Measurements from ENCODE around the gene TRAF3IP1.

- TF ChIP-seq ZFP30 (CRISPR knock-in tag; IDR thresholded peaks at IDR 0.05): no peak
- no peak for TF ChIP-seq CREB5 (CRISPR knock-in tag; IDR thresholded peaks at IDR 0.05; ENCODE audit: low read depth)
- TF ChIP-seq ZFP3 (CRISPR knock-in tag; IDR thresholded peaks at IDR 0.05): no peak
- TF ChIP-seq RARB (CRISPR knock-in tag; IDR thresholded peaks at IDR 0.05): no peak
- TF ChIP-seq, protein P1, sequence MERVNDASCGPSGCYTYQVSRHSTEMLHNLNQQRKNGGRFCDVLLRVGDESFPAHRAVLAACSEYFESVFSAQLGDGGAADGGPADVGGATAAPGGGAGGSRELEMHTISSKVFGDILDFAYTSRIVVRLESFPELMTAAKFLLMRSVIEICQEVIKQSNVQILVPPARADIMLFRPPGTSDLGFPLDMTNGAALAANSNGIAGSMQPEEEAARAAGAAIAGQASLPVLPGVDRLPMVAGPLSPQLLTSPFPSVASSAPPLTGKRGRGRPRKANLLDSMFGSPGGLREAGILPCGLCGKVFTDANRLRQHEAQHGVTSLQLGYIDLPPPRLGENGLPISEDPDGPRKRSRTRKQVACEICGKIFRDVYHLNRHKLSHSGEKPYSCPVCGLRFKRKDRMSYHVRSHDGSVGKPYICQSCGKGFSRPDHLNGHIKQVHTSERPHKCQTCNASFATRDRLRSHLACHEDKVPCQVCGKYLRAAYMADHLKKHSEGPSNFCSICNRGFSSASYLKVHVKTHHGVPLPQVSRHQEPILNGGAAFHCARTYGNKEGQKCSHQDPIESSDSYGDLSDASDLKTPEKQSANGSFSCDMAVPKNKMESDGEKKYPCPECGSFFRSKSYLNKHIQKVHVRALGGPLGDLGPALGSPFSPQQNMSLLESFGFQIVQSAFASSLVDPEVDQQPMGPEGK (CRISPR knock-in tag; IDR thresholded peaks at IDR 0.05; ENCODE audit: borderline replicate concordance): no peak
- TF ChIP-seq ZNF565 (CRISPR knock-in tag; conservative IDR thresholded peaks at IDR 0.05; ENCODE audit: low read depth): no peak
- no peak for TF ChIP-seq PPARA (CRISPR knock-in tag; IDR thresholded peaks at IDR 0.05; ENCODE audit: borderline replicate concordance)
- no peak for TF ChIP-seq ISL1 (CRISPR knock-in tag; IDR thresholded peaks at IDR 0.05)
- no peak for TF ChIP-seq ESRRG (CRISPR knock-in tag; IDR thresholded peaks at IDR 0.05)
- no peak for TF ChIP-seq ZC3H10 (CRISPR knock-in tag; IDR thresholded peaks at IDR 0.05)
- TF ChIP-seq, protein P2, sequence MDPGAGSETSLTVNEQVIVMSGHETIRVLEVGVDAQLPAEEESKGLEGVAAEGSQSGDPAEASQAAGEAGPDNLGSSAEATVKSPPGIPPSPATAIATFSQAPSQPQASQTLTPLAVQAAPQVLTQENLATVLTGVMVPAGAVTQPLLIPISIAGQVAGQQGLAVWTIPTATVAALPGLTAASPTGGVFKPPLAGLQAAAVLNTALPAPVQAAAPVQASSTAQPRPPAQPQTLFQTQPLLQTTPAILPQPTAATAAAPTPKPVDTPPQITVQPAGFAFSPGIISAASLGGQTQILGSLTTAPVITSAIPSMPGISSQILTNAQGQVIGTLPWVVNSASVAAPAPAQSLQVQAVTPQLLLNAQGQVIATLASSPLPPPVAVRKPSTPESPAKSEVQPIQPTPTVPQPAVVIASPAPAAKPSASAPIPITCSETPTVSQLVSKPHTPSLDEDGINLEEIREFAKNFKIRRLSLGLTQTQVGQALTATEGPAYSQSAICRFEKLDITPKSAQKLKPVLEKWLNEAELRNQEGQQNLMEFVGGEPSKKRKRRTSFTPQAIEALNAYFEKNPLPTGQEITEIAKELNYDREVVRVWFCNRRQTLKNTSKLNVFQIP (CRISPR knock-in tag; IDR thresholded peaks at IDR 0.05; ENCODE audit: borderline replicate concordance, low read depth): no peak
Measured at GRCh38 chr2:238434846-238435751, 114.8 kb downstream of the TRAF3IP1 start.
